MM.1S (cell line): ENCODE measurements around the gene SLC18A3.

Experiments used
- DNase-seq: peaks from one replicate; pipeline ENCODE4 v3.0.0-alpha.2; 2015
- H2AFZ ChIP-seq: fragments of 300-600 bp; sonication (generic); 2 replicates; pipeline ENCODE4 v1.6.0; 2016; ENCODE audit warnings: antibody characterized with exemption, low read length
- H3F3A ChIP-seq: fragments of 300-600 bp; sonication (generic); 2 replicates; pipeline ENCODE4 v1.6.1; 2016; ENCODE audit warnings: mild to moderate bottlenecking, antibody characterized with exemption, low read length, moderate library complexity, mixed read lengths; ENCODE audit not compliant: insufficient read depth
- H3K27ac ChIP-seq: fragments of 300-600 bp; sonication (generic); 2 replicates; pipeline ENCODE4 v1.5.1; 2016; ENCODE audit warnings: mild to moderate bottlenecking, low read length
- H3K27me3 ChIP-seq: fragments of 300-600 bp; sonication (generic); replicated peaks from 2 replicates; pipeline ENCODE4 v1.6.0; 2016; ENCODE audit warnings: low read length; ENCODE audit not compliant: insufficient read depth
- H3K36me3 ChIP-seq: fragments of 300-600 bp; sonication (generic); replicated peaks from 2 replicates; pipeline ENCODE4 v1.6.1; 2016; ENCODE audit warnings: mild to moderate bottlenecking, low read length, mixed read lengths; ENCODE audit not compliant: insufficient read depth
- H3K4me1 ChIP-seq: fragments of 300-600 bp; sonication (generic); 2 replicates; pipeline ENCODE4 v1.6.1; 2016; ENCODE audit warnings: low read length, mixed read lengths
- H3K4me2 ChIP-seq: fragments of 300-600 bp; sonication (generic); 2 replicates; pipeline ENCODE4 v1.6.0; 2016; ENCODE audit warnings: low read depth, low read length
- H3K4me3 ChIP-seq: fragments of 300-600 bp; sonication (generic); 2 replicates; pipeline ENCODE4 v1.5.1; 2016; ENCODE audit warnings: low read length, mixed read lengths
- H3K79me2 ChIP-seq: fragments of 300-600 bp; sonication (generic); 2 replicates; pipeline ENCODE4 v1.6.1; 2016; ENCODE audit warnings: mixed run types, low read length, mixed read lengths
- H3K9ac ChIP-seq: fragments of 300-600 bp; sonication (generic); 2 replicates; pipeline ENCODE4 v1.6.1; 2016; ENCODE audit warnings: low read length, mixed read lengths
- H3K9me2 ChIP-seq: fragments of 300-600 bp; sonication (generic); replicated peaks from 2 replicates; pipeline ENCODE4 v1.6.1; 2016; ENCODE audit warnings: mild to moderate bottlenecking, low read length, mixed read lengths; ENCODE audit not compliant: insufficient read depth
- H3K9me3 ChIP-seq: fragments of 300-600 bp; sonication (generic); replicated peaks from 2 replicates; pipeline ENCODE4 v1.6.1; 2016; ENCODE audit warnings: mild to moderate bottlenecking, low read length, mixed read lengths; ENCODE audit not compliant: insufficient read depth
- H4K20me1 ChIP-seq: fragments of 300-600 bp; sonication (generic); 2 replicates; pipeline ENCODE4 v1.6.1; 2016; ENCODE audit warnings: mild to moderate bottlenecking, low read length, moderate library complexity, mixed read lengths; ENCODE audit not compliant: insufficient read depth
- CTCF ChIP-seq: fragments of 300-600 bp; sonication (generic); IDR thresholded peaks from 2 replicates; pipeline ENCODE4 v1.5.1; 2016; ENCODE audit warnings: antibody characterized with exemption, low read length, mixed read lengths
- EZH2 ChIP-seq: fragments of 300-600 bp; sonication (generic); optimal IDR thresholded peaks from 2 replicates; pipeline ENCODE3; 2017; ENCODE audit warnings: low read depth, mild to moderate bottlenecking, antibody characterized with exemption, low read length, mixed read lengths
- EZH2phosphoT487 ChIP-seq: fragments of 300-600 bp; sonication (generic); IDR thresholded peaks from 2 replicates; pipeline ENCODE4 v1.6.1; 2018; ENCODE audit warnings: antibody characterized with exemption, low read length

Gene SLC18A3

DNA sequence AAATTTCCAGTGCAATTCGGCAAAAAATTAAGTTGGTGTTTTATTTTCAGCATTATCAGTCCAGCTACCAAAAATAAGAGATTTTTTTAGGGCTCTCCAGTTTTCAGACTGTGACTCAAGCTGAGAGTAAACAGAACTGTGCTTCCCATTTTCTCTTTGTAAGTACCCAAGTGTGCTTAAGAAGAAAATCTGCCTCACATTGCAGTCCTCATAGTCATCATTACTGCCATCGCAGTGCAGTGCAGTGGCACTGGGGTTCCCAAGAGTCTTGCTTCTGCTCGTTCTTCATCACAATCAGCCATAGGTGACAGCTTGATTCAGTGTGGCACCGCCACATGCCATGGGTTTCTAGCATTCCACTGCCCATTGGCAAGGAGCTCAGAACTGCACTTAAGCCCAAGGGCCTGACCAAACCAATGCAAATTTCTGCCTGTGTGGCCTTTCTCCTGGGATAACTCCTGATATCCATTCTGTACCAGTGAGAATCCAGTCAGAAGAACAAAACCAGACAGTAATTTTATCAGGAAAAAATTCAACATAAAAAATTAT is 45.6 kb upstream of the SLC18A3 start:
- no peaks in the 10 kb centered on the region for H3K27me3 ChIP-seq
- no peaks in the 10 kb centered on the region for H3K36me3 ChIP-seq
- H2AFZ ChIP-seq = no peak overlapping the region
- no peaks in the 10 kb centered on the region for H3K9me3 ChIP-seq
- no peak overlapping the region for H3K27ac ChIP-seq
- TF ChIP-seq CTCF = no peak
- TF ChIP-seq EZH2 = no peak
- TF ChIP-seq EZH2phosphoT487 = no peak
- no peak overlapping the region for H3K4me3 ChIP-seq
- H3K4me1 ChIP-seq = no peaks in the 10 kb centered on the region
- no peaks in the 10 kb centered on the region for H3F3A ChIP-seq
- H3K9me2 ChIP-seq = no peaks in the 10 kb centered on the region
- H3K4me2 ChIP-seq = no peak overlapping the region
- no peaks in the 10 kb centered on the region for H3K79me2 ChIP-seq
- DNase-seq = no peak
- H3K9ac ChIP-seq = no peak overlapping the region
- no peaks in the 10 kb centered on the region for H4K20me1 ChIP-seq

DNA sequence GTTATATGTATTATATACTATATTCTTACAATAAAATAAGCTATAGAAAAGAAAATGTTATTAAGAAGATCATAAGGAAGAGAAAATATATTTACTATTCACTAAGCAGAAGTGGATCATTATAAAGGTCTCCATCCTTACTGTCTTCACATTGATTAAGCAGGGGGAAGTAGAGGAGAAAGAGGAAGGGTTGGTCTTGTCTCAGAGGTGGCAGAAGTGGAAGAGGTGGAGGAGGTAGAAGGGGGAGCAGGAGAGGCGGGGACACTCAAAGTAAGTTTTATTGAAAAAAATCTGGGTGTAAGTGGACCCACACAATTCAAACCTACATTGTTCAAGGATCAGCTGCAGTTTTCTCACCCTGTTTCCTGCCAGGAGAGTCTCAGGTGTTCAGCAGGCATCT is 42.3 kb upstream of the SLC18A3 start:
- no peaks in the 10 kb centered on the region for H3K9me3 ChIP-seq

GRCh38 chr10:49568235-49568634 is 41.9 kb upstream of the SLC18A3 start:
- Histone ChIP-seq H3K9me2 (no peaks in the 10 kb centered on the region), H3K27ac (no peak overlapping the region), H3K9ac (no peak overlapping the region), H4K20me1 (no peaks in the 10 kb centered on the region), H3K4me3 (no peak overlapping the region), H3F3A (no peaks in the 10 kb centered on the region), H3K27me3 (no peaks in the 10 kb centered on the region), H3K4me2 (no peak overlapping the region), H3K9me3 (no peaks in the 10 kb centered on the region), H2AFZ (no peak overlapping the region), H3K79me2 (no peaks in the 10 kb centered on the region), H3K4me1 (no peaks in the 10 kb centered on the region), H3K36me3 (no peaks in the 10 kb centered on the region)
- TF ChIP-seq EZH2phosphoT487 (no peak), EZH2 (no peak), CTCF (no peak)
- DNase-seq = no peak

More for the DNA sequence above, 42.3 kb upstream of the SLC18A3 start:
- Histone ChIP-seq H3K9me2 (no peaks in the 10 kb centered on the region), H3K4me3 (no peak overlapping the region), H4K20me1 (no peaks in the 10 kb centered on the region), H3K4me1 (no peaks in the 10 kb centered on the region), H3K9ac (no peak overlapping the region), H3K4me2 (no peak overlapping the region), H2AFZ (no peak overlapping the region), H3K27me3 (no peaks in the 10 kb centered on the region), H3K36me3 (no peaks in the 10 kb centered on the region), H3K27ac (no peak overlapping the region), H3K79me2 (no peaks in the 10 kb centered on the region), H3F3A (no peaks in the 10 kb centered on the region)
- no peak for DNase-seq
- TF ChIP-seq CTCF (no peak), EZH2 (no peak), EZH2phosphoT487 (no peak)
